NK-92 treated with Interleukin-12 subunit alpha and Interleukin-12 subunit beta, amount 100 ng/mL, for 24 hours (cell line): ENCODE data around the gene CCNF.
A peak's percentile ranks its signal among the peaks of the same experiment; 100 is the strongest.
"Not testable (repeated sequence)": the region's sequence is repeated elsewhere in the genome, so short reads cannot be mapped to it uniquely, and the experiment has no call there.

Source experiments
- DNase-seq: peaks from one replicate; lab custom pipeline; 2025; lab: John Stamatoyannopoulos, UW

The CCNF gene

GRCh38 chr16:2471653-2472487, 42.6 kb downstream of the CCNF start:
- no peak for DNase-seq

DNA sequence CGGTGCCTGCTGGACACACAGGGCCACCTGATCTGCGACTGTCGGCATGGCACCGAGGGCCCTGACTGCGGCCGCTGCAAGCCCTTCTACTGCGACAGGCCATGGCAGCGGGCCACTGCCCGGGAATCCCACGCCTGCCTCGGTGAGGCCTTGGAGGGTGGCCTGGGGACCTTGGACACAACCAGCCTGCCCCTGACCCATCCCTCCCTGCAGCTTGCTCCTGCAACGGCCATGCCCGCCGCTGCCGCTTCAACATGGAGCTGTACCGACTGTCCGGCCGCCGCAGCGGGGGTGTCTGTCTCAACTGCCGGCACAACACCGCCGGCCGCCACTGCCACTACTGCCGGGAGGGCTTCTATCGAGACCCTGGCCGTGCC, 43.2 kb downstream of the CCNF start:
- no peak for DNase-seq

DNA sequence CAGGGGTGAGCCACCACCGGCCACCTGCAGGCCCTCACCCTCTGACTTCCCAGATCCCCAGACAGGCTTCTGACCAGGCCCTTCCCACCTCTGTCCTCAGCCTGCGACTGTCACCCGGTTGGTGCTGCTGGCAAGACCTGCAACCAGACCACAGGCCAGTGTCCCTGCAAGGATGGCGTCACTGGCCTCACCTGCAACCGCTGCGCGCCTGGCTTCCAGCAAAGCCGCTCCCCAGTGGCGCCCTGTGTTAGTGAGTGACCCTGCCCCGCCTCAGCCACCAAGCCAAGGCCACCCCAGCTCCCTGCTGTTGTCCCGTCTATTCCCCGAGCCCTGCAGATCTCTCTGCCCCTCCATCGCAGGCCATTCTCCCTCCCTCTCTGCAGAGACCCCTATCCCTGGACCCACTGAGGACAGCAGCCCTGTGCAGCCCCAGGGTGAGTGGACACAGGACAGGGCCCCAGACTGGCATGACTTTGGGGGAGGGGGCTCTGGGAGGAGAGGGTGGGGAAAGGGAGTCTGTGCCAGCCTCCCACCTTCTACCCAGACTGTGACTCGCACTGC, 43.7 kb downstream of the CCNF start:
- DNase-seq, result no peak

GRCh38 chr16:2473446-2473926, 44.2 kb downstream of the CCNF start:
- DNase-seq, result no peak

DNA sequence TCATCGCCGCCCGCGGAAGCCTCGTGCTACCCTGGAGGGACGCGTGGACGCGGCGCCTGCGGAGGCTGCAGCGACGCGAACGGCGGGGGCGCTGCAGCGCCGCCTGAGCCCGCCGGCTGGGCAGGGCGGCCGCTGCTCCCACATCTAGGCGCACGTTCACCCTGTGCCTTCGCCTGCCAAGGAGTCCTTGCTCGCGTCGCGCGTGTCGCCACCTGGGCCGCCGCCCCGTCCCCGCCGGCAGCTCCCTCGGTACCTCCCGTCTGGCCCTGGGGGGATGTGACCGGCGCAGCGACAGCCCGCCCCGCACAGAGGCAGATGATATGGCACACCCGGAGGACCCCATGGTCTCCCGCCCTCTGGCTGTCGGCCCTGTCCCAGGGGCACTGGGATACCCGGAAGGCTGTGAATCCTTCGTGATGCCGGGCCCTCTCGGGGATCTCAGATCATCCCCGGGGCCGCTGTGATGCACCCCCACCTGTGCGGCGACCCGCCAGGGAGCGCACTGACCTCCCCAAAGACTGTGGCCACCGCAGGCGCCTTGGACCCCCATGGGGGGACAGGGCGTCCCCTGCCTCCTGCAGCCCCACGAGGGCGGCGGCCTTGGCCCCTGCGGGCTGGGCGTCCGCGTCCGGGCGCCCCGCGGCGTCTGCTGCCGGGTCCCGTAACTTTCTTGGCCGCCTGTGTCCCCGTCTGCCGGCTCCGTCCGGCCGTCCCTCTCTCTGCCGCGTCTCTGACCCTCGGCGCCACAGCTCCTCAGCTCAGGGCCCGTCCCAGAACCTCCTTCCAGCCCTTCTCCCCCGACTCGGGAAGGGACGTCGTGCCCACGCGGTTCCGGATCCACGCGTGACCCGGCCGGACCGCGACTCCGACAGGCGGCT, 45.0 kb downstream of the CCNF start:
- DNase-seq, result peak; percentile 30

DNA sequence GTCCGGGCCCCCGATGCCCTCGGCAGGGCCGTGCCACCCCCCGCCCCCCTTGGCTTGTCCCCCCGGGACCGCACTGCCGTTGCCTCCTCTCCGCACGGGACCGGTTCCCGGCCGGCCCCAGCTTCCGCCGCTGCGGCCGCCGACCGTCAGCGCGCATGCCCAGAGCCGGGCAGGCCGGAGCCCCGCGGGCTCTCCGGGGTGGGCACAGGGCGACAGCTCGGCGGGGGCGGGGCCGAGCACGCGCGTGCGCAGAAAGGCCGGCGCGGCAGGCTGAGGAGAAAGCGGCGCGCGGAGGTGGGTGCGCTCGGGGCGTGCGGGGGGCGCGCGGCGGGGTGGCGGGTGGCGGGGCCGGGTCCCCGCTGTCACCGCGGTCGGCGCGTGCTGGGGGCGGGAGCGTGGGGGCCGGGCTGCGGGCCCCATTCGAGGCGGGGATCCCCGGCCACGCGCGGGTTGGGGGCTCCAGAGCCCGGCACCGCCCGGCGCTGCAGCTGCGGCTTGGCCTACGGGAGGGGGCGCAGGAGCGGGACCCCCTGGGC, 45.7 kb downstream of the CCNF start, which contains the start of gene TBC1D24:
Gene TBC1D24, plus strand, starts transcription at position 251 of the 536 bp plus-strand sequence. CDS start 21,022 bp downstream, outside the sequence.
- DNase-seq, result peak; percentile 82

DNA sequence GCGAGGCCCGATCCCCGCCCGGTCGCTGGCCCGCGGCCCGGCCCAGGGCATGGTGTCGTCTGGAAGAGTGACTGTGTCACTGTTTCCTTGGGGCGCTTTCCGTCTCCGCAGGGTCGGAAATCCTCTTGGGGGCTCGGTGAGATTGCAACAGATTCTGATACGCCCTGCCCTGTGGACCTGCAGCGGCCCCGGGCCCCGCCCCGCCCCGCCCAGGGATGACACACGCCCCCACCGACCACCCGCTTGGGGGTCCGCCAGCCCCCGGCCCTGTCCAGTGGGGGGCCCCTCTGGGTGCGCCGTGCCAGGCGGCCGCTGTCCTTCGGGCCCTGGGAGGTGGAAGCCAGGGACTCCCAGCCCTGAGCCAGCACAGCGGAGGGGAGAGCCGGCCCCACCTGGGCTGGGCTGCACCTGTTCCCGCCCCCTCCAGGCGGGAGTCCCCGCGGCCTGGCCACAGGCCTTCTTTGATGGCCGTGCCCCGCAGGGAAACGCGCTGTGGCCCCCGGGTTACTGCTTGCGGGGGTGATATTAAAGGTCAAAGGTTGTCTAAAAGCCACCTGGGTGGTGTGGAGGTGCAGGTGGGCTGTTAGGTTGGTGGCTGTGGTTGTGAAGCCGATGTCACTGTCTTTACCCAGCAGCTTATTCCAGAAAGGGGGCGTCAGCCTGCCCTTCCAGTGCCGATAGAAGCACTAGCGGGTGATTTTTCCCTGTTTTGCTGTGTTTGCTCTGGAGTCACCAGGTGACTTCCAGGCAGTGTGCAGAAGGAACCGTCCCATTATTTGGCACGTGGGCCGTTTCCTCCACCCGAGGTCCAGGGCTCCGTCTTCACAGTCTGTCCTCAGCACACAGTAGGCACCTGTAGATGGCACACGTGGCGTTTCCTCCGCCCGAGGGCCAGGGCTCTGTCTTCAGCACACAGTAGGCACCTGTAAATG, 46.4 kb downstream of the CCNF start:
- DNase-seq, result no peak

DNA sequence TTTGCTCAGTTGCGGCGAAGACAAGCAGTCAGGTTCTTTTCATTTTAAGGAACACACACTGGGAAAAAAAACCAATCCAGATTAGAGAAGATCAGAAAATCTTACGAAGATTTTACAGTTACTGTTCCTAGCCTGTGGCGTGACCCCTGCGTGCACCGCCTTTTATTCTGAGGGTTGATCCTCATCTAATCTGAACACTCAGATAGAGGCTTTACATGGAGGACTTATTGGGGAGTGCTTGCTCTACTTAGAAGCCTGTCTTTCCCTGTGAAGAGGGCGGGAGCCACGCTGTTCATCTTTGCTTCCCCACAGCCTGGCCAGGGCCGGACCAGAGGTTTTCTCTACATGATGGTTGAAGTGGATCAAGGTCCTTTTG, 47.1 kb downstream of the CCNF start:
- DNase-seq, result no peak

DNA sequence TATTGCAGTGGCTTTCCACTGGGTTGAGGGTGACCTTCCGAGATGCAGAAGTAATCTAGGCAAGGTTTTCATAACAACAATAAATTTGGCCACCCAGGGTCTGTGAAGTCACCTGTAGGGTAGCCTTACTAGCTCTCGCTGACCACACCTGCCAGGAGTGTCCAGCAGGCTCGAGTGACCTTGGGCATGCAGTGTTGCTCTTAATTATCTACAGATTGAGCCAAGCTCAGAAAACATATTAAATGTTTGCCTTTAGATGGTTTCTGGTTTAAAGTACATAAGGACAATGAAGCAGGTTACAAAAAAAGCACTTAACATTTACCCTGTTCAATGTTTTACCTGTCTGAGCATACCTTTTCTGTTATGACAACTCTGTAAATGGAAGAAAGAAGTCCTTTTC, 47.5 kb downstream of the CCNF start:
- no peak for DNase-seq

DNA sequence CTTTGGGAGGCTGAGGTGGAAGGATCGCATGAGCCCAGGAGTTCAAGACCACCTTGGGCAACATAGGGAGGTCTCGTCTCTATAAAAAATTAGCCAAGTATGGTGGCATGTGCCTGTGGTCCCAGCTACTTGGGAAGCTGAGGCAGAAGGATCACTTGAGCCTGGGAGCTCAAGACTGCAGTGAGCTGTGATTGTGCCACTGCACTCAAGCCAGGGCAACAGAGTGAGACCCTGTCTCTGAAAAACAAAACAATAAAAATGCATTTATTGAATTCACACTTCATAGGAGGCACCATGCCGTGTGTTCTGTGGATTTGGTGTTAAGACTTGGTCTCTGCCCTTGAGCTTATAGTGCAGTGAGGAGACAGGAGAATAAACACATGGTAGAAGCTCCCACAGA, 48.1 kb downstream of the CCNF start:
- no peak for DNase-seq

DNA sequence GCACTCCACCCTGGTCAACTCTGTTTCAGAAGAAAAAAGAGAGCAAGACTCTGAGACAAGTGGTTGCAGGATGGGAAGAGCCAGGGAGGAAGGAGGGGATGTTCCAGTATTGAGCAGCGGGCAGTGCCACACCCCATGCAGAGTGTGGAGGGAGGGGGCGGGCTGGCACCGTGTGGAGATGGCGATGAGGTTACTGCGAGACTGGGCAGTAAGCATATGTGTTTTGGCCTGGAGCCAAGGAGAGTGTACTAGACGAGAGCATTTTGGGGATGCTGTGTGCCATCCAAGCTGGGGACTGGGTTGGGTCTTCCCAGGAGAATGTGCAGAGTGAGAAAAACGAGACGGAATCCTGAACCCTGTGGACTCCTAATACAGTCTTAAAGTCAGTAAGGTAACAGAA, 49.0 kb downstream of the CCNF start:
- DNase-seq, result no peak

DNA sequence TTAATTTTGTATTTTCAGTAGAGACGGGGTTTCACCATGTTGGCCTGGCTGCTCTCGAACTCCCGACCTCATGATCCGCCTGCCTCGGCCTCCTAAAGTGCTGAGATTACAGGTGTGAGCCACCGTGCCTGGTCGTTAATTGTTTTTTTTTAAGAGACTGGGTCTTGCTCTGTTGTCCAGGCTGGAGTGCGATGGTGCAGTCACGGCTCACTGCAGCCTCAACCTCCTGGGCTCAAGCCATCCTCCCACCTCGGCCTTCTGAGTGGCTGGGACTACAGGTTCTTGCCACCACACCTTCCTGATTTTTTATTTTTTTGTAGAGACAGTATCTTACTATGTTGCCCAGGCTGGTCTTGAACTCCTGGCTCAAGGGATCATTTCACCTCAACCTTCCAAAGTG, 50.7 kb downstream of the CCNF start:
- not testable (repeated sequence) for DNase-seq

- DNase-seq, result no peak
These were observed 51.7 kb downstream of the CCNF start for GRCh38 chr16:2480948-2481347.

GRCh38 chr16:2481676-2482075, 52.4 kb downstream of the CCNF start:
- DNase-seq, result no peak

GRCh38 chr16:2482249-2482648, 53.0 kb downstream of the CCNF start:
- DNase-seq, result no peak

GRCh38 chr16:2482708-2483534, 53.7 kb downstream of the CCNF start:
- DNase-seq, result no peak

- no peak for DNase-seq
These were observed 55.0 kb downstream of the CCNF start for GRCh38 chr16:2483939-2484897.

DNA sequence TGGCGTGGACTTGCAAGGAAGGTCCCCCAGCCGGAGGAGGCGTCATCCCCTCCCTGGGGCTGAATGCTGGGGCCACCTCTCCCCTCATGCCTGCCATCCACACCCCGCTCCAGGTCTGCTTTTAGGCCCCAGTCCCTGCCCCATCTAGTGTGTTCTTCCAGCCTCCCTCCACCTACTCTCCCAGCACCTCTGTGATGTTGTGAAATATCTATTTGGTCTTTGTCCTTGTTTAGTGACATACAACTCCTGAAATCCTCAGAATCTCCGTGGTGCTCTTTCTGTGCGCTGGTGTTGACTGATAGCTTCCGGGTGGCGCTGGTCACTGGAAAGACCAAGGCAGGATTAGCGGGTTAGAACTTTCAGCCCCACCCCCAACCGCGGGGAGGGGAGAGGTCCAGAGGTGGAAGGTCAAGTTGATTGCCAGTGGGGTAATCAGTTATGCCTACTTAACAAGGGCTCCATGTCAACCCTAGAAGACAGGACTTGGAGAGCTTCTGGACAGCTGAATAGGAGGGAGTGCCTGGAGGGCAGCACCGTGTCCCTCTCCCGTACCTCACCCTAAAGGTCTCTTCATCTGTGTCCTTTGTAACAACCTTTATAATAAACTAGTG, 55.8 kb downstream of the CCNF start:
- no peak for DNase-seq
